EH (cell line): ENCODE results near the gene OR7G3.

ENCODE experiments used
- DNase-seq: peaks from one replicate; pipeline ENCODE4 v3.0.0-alpha.2; 2015; ENCODE audit warnings: low read depth

OR7G3 gene

DNA sequence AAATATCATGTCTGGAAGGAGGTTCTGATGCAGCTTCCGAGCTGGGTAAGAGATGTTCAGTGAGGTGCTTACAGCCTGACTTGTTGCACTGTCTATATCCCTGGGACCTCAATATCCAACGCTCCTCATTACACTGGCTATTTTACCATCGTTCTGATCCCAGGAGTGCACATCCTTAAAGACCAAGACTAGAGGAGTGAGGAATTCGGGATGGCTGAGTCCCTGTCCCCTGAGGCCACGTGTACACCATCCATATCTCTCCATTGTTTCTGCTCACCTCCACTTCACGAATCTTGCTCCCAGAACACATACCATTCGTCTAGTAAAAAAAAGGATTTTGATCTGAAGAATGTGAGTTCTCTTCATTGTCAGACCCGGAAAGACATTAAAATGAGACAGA lies 19.4 kb downstream of the OR7G3 start, which contains the start of gene OR7G2:
TSS of gene OR7G2 (minus strand) at position 101 of the 400 bp plus-strand sequence. CDS start 4,232 bp downstream, outside the sequence.
- no peak for DNase-seq

GRCh38 chr19:9086761-9087160 lies 40.0 kb downstream of the OR7G3 start, which contains the start of gene OR1M1:
TSS of gene OR1M1 (plus strand) at chr19:9087061. CDS start at chr19:9093245, 6,184 bp downstream.
- DNase-seq: no peak

DNA sequence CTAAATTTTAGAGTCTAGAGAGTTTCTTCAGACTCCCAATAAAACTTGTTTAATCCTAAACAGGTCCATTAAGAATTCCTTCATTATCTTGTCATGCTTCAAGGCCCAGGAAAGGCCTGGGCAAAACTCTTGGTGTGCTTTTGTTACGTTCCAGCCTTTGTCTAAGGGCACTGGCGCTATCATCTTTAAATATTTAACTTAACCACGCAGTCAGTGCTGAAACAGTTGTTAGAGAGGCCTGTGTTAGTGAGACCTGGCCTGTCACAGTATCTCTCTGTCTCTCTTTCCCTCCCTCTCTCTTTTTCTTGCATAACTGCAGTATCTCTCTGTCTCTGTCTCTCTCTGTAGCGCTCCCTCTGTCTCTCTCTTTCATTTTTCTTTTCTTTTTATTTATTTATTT lies 48.1 kb downstream of the OR7G3 start:
- DNase-seq: no peak

- no peak for DNase-seq
These were observed 49.8 kb downstream of the OR7G3 start for GRCh38 chr19:9076901-9077300.
